Measurements from ENCODE around the gene ADAMTS6.
A peak's percentile ranks its signal among the peaks of the same experiment; 100 is the strongest.

DNA sequence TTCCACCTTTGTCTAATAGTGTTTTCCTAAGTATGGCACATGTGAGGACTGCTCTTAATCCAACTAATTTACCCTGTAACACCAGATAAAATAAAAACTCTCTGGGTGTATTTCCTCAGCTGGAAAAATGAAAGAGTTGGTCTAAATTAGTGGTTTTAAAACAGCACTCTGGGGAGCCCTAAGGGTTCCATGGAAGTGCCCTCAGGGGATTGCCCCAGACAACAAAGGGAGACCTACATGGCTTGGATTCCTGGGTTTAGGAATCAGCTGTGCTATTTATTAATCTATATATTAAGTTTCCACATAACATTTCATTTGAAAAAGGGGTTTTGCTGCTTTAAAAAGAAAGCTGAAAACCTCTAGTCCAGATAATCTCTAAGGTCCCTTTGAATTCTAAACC, 20.2 kb downstream of the ADAMTS6 start:
- TF ChIP-seq, protein P1, sequence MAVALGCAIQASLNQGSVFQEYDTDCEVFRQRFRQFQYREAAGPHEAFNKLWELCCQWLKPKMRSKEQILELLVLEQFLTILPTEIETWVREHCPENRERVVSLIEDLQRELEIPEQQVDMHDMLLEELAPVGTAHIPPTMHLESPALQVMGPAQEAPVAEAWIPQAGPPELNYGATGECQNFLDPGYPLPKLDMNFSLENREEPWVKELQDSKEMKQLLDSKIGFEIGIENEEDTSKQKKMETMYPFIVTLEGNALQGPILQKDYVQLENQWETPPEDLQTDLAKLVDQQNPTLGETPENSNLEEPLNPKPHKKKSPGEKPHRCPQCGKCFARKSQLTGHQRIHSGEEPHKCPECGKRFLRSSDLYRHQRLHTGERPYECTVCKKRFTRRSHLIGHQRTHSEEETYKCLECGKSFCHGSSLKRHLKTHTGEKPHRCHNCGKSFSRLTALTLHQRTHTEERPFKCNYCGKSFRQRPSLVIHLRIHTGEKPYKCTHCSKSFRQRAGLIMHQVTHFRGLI (tag by site-specific recombination; IDR thresholded peaks at IDR 0.05) = no peak
- TF ChIP-seq, protein P2, sequence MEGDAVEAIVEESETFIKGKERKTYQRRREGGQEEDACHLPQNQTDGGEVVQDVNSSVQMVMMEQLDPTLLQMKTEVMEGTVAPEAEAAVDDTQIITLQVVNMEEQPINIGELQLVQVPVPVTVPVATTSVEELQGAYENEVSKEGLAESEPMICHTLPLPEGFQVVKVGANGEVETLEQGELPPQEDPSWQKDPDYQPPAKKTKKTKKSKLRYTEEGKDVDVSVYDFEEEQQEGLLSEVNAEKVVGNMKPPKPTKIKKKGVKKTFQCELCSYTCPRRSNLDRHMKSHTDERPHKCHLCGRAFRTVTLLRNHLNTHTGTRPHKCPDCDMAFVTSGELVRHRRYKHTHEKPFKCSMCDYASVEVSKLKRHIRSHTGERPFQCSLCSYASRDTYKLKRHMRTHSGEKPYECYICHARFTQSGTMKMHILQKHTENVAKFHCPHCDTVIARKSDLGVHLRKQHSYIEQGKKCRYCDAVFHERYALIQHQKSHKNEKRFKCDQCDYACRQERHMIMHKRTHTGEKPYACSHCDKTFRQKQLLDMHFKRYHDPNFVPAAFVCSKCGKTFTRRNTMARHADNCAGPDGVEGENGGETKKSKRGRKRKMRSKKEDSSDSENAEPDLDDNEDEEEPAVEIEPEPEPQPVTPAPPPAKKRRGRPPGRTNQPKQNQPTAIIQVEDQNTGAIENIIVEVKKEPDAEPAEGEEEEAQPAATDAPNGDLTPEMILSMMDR (tag by site-specific recombination; IDR thresholded peaks at IDR 0.05) = no peak
- TF ChIP-seq ZFP41 (tag by site-specific recombination; IDR thresholded peaks at IDR 0.05; ENCODE audit: borderline replicate concordance) = no peak
- no peak for TF ChIP-seq ZNF660 (tag by site-specific recombination; IDR thresholded peaks at IDR 0.05)
- TF ChIP-seq, protein P3, sequence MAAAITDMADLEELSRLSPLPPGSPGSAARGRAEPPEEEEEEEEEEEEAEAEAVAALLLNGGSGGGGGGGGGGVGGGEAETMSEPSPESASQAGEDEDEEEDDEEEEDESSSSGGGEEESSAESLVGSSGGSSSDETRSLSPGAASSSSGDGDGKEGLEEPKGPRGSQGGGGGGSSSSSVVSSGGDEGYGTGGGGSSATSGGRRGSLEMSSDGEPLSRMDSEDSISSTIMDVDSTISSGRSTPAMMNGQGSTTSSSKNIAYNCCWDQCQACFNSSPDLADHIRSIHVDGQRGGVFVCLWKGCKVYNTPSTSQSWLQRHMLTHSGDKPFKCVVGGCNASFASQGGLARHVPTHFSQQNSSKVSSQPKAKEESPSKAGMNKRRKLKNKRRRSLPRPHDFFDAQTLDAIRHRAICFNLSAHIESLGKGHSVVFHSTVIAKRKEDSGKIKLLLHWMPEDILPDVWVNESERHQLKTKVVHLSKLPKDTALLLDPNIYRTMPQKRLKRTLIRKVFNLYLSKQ (tag by site-specific recombination; IDR thresholded peaks at IDR 0.05; ENCODE audit: borderline replicate concordance) = no peak
- TF ChIP-seq KLF1 (tag by site-specific recombination; IDR thresholded peaks at IDR 0.05) = no peak
- peak; percentile 67; the same call in 1 of the 2 replicates for TF ChIP-seq TCF7L2 (IDR thresholded peaks at IDR 0.05; ENCODE audit: borderline replicate concordance, low read depth, low read length)
- TF ChIP-seq ZNF274 (IDR thresholded peaks at IDR 0.05; ENCODE audit: low read length) = no peak
- no peak for TF ChIP-seq ZNF274 (tag by site-specific recombination; IDR thresholded peaks at IDR 0.05; ENCODE audit: borderline replicate concordance)
- TF ChIP-seq, protein P4, sequence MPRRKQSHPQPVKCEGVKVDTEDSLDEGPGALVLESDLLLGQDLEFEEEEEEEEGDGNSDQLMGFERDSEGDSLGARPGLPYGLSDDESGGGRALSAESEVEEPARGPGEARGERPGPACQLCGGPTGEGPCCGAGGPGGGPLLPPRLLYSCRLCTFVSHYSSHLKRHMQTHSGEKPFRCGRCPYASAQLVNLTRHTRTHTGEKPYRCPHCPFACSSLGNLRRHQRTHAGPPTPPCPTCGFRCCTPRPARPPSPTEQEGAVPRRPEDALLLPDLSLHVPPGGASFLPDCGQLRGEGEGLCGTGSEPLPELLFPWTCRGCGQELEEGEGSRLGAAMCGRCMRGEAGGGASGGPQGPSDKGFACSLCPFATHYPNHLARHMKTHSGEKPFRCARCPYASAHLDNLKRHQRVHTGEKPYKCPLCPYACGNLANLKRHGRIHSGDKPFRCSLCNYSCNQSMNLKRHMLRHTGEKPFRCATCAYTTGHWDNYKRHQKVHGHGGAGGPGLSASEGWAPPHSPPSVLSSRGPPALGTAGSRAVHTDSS (tag by site-specific recombination; IDR thresholded peaks at IDR 0.05) = no peak
- no peak for TF ChIP-seq HOXA7 (CRISPR knock-in tag; IDR thresholded peaks at IDR 0.05; ENCODE audit: borderline replicate concordance)
- TF ChIP-seq, protein P5, sequence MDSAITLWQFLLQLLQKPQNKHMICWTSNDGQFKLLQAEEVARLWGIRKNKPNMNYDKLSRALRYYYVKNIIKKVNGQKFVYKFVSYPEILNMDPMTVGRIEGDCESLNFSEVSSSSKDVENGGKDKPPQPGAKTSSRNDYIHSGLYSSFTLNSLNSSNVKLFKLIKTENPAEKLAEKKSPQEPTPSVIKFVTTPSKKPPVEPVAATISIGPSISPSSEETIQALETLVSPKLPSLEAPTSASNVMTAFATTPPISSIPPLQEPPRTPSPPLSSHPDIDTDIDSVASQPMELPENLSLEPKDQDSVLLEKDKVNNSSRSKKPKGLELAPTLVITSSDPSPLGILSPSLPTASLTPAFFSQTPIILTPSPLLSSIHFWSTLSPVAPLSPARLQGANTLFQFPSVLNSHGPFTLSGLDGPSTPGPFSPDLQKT (IDR thresholded peaks at IDR 0.05; ENCODE audit: borderline replicate concordance, low read depth, low read length) = no peak
- TF ChIP-seq, protein P6, sequence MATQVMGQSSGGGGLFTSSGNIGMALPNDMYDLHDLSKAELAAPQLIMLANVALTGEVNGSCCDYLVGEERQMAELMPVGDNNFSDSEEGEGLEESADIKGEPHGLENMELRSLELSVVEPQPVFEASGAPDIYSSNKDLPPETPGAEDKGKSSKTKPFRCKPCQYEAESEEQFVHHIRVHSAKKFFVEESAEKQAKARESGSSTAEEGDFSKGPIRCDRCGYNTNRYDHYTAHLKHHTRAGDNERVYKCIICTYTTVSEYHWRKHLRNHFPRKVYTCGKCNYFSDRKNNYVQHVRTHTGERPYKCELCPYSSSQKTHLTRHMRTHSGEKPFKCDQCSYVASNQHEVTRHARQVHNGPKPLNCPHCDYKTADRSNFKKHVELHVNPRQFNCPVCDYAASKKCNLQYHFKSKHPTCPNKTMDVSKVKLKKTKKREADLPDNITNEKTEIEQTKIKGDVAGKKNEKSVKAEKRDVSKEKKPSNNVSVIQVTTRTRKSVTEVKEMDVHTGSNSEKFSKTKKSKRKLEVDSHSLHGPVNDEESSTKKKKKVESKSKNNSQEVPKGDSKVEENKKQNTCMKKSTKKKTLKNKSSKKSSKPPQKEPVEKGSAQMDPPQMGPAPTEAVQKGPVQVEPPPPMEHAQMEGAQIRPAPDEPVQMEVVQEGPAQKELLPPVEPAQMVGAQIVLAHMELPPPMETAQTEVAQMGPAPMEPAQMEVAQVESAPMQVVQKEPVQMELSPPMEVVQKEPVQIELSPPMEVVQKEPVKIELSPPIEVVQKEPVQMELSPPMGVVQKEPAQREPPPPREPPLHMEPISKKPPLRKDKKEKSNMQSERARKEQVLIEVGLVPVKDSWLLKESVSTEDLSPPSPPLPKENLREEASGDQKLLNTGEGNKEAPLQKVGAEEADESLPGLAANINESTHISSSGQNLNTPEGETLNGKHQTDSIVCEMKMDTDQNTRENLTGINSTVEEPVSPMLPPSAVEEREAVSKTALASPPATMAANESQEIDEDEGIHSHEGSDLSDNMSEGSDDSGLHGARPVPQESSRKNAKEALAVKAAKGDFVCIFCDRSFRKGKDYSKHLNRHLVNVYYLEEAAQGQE (tag by site-specific recombination; IDR thresholded peaks at IDR 0.05) = no peak
- TF ChIP-seq, protein P7, sequence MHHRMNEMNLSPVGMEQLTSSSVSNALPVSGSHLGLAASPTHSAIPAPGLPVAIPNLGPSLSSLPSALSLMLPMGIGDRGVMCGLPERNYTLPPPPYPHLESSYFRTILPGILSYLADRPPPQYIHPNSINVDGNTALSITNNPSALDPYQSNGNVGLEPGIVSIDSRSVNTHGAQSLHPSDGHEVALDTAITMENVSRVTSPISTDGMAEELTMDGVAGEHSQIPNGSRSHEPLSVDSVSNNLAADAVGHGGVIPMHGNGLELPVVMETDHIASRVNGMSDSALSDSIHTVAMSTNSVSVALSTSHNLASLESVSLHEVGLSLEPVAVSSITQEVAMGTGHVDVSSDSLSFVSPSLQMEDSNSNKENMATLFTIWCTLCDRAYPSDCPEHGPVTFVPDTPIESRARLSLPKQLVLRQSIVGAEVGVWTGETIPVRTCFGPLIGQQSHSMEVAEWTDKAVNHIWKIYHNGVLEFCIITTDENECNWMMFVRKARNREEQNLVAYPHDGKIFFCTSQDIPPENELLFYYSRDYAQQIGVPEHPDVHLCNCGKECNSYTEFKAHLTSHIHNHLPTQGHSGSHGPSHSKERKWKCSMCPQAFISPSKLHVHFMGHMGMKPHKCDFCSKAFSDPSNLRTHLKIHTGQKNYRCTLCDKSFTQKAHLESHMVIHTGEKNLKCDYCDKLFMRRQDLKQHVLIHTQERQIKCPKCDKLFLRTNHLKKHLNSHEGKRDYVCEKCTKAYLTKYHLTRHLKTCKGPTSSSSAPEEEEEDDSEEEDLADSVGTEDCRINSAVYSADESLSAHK (tag by site-specific recombination; IDR thresholded peaks at IDR 0.05) = no peak
- TF ChIP-seq MYNN (tag by site-specific recombination; IDR thresholded peaks at IDR 0.05; ENCODE audit: borderline replicate concordance) = no peak

All from HEK293 (cell line).